ENCODE measurements around the gene GLG1.
"Not testable (repeated sequence)": the region's sequence is repeated elsewhere in the genome, so short reads cannot be mapped to it uniquely, and the experiment has no call there.

- not testable (repeated sequence) for TF ChIP-seq CTCF (conservative IDR thresholded peaks at IDR 0.05 in 1 of 2, IDR thresholded peaks at IDR 0.05 in 1 of 2; ENCODE audit: extremely low read depth in 1 of 2, insufficient read depth in 1 of 2, low read depth in 1 of 2, low read length in 2 of 2); EZH2 (IDR thresholded peaks at IDR 0.05; ENCODE audit: borderline replicate concordance, low read length)
These were observed 46.0 kb upstream of the GLG1 start for GRCh38 chr16:74652883-74653282.
